GM19239 (cell line): ENCODE measurements around the gene C11orf65.
"Not testable (repeated sequence)": the region's sequence is repeated elsewhere in the genome, so short reads cannot be mapped to it uniquely, and the experiment has no call there.

Experiments
- DNase-seq: peaks from one replicate; pipeline ENCODE4 v3.0.0; 2011; ENCODE audit warnings: low spot score; ENCODE audit not compliant: insufficient read length
- FAIRE-seq: peaks from 2 replicates; lab custom pipeline; 2011; peaks lifted over from hg19 to GRCh38; lab: Jason Lieb, UNC

The C11orf65 gene

GRCh38 chr11:108373505-108373904 is 93.8 kb downstream of the C11orf65 start:
- not testable (repeated sequence) for DNase-seq

GRCh38 chr11:108370990-108371389 is 96.3 kb downstream of the C11orf65 start:
- DNase-seq (no peak), FAIRE-seq (no peak)

More at GRCh38 chr11:108373505-108373904, 93.8 kb downstream of the C11orf65 start:
- FAIRE-seq: not testable (repeated sequence)

- FAIRE-seq (no peak), DNase-seq (no peak)
Observed at GRCh38 chr11:108370315-108370714, 97.0 kb downstream of the C11orf65 start.

- no peak for FAIRE-seq
- DNase-seq: no peak
Observed at GRCh38 chr11:108369064-108369463, 98.3 kb downstream of the C11orf65 start.

GRCh38 chr11:108368134-108368533 is 99.2 kb downstream of the C11orf65 start:
- no peak for DNase-seq
- no peak for FAIRE-seq

- FAIRE-seq (no peak), DNase-seq (no peak)
Observed at GRCh38 chr11:108364159-108364558, 103.2 kb downstream of the C11orf65 start.

GRCh38 chr11:108351468-108351867 is 115.9 kb downstream of the C11orf65 start:
- FAIRE-seq (no peak), DNase-seq (no peak)

GRCh38 chr11:108346451-108346850 is 120.9 kb downstream of the C11orf65 start:
- peak; percentile 33 for FAIRE-seq
- no peak for DNase-seq

GRCh38 chr11:108345767-108346166 is 121.6 kb downstream of the C11orf65 start:
- no peak for DNase-seq
- peak; percentile 86 for FAIRE-seq

GRCh38 chr11:108343714-108344113 is 123.6 kb downstream of the C11orf65 start:
- DNase-seq (no peak), FAIRE-seq (no peak)

GRCh38 chr11:108341654-108342053 is 125.7 kb downstream of the C11orf65 start:
- FAIRE-seq (no peak), DNase-seq (no peak)

GRCh38 chr11:108340973-108341372 is 126.4 kb downstream of the C11orf65 start:
- DNase-seq (no peak), FAIRE-seq (no peak)

- no peak for FAIRE-seq
Observed at GRCh38 chr11:108338750-108339149, 128.6 kb downstream of the C11orf65 start.

GRCh38 chr11:108333403-108333899 is 133.9 kb downstream of the C11orf65 start:
- DNase-seq: no peak
- FAIRE-seq: no peak

More at GRCh38 chr11:108338750-108339149, 128.6 kb downstream of the C11orf65 start:
- no peak for DNase-seq
